ENCODE results near the gene BPIFB3. TPM values are rescaled to one million over a fixed set of nuclear protein-coding genes. Genes with fewer than 3 reads are reported as not detected.

Gene BPIFB3
- total RNA-seq, 2 donors from 2014 or later: not detected

DNA sequence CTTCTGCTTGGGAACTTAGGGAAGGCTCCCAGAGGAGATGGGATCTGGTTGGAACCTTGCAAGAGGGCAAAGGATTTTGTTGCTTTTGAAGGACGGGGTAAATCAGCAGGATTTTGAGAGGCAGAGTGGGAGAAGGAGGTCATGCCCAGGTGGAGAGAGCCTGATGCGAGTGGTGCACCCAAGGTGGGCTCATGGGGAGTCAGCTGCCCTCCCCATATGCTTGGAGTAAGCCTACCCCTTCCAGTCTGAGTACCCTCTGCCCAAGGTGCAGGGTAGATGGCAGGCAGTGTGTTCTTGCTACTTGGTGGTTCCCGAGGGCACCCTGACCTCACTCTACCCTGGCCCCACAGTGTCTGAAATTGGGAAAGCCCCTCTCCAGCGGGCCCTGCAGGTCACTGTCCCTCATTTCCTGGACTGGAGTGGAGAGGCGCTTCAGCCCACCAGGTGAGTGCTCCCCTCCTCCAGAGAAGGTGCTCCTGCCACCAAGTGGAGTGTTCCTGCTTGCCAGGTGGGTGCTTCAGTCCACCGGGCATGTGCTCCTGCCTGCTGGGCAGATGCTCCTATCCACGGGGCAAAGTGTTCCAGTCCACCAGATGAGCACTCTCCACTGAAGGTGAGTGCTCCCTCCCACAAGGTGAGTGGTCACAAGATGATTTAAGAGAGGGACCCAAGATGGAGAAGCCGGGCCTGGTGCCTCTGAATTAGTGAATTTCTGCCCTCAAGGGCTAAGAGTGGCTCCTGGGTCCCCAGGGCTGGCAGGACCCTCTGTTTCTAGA lies 42.8 kb upstream of the BPIFB3 start:
- Mint-ChIP-seq H3K27me3 (no peaks in the 10 kb centered on the region), H3K4me1 (peaks cover 5% of the 10 kb centered on the region), H3K36me3 (ENCODE audit: low read depth) (no peaks in the 10 kb centered on the region), H3K4me3 (no peak overlapping the region), H3K27ac (no peak overlapping the region)
- DNase-seq: no peak
- no peak for ATAC-seq
- H3K9me3 ChIP-seq (ENCODE audit: control insufficient read depth, low read length, poor library complexity, severe bottlenecking): no peaks in the 10 kb centered on the region

GRCh38 chr20:33012327-33013189 lies 41.1 kb upstream of the BPIFB3 start:
- no peaks in the 10 kb centered on the region for H3K36me3 Mint-ChIP-seq (ENCODE audit: low read depth)
- DNase-seq (no peak), ATAC-seq (no peak)
- peaks cover 12% of the 10 kb centered on the region for H3K4me1 Mint-ChIP-seq
- no peak overlapping the region for H3K27ac Mint-ChIP-seq
- no peak overlapping the region for H3K4me3 Mint-ChIP-seq
- no peaks in the 10 kb centered on the region for H3K9me3 ChIP-seq (ENCODE audit: control insufficient read depth, low read length, poor library complexity, severe bottlenecking)
- no peaks in the 10 kb centered on the region for H3K27me3 Mint-ChIP-seq

GRCh38 chr20:33013701-33014326 lies 39.9 kb upstream of the BPIFB3 start:
- Mint-ChIP-seq H3K4me1 (peaks cover 12% of the 10 kb centered on the region), H3K36me3 (ENCODE audit: low read depth) (no peaks in the 10 kb centered on the region), H3K27ac (no peak overlapping the region), H3K4me3 (no peak overlapping the region), H3K27me3 (no peaks in the 10 kb centered on the region)
- no peaks in the 10 kb centered on the region for H3K9me3 ChIP-seq (ENCODE audit: control insufficient read depth, low read length, poor library complexity, severe bottlenecking)
- DNase-seq (no peak), ATAC-seq (no peak)

- Mint-ChIP-seq H3K36me3 (ENCODE audit: low read depth) (no peaks in the 10 kb centered on the region), H3K4me3 (no peak overlapping the region), H3K27ac (no peak overlapping the region), H3K27me3 (no peaks in the 10 kb centered on the region), H3K4me1 (peaks cover 7% of the 10 kb centered on the region)
- ATAC-seq (no peak), DNase-seq (no peak)
- H3K9me3 ChIP-seq (ENCODE audit: control insufficient read depth, low read length, poor library complexity, severe bottlenecking): no peaks in the 10 kb centered on the region
These were observed 39.2 kb upstream of the BPIFB3 start for GRCh38 chr20:33014336-33015113.

GRCh38 chr20:33015114-33015484 lies 38.6 kb upstream of the BPIFB3 start:
- H3K36me3 Mint-ChIP-seq (ENCODE audit: low read depth): no peaks in the 10 kb centered on the region
- no peak for ATAC-seq
- no peak overlapping the region for H3K27ac Mint-ChIP-seq
- DNase-seq: no peak
- H3K9me3 ChIP-seq (ENCODE audit: control insufficient read depth, low read length, poor library complexity, severe bottlenecking): no peaks in the 10 kb centered on the region
- H3K4me3 Mint-ChIP-seq: no peak overlapping the region
- no peaks in the 10 kb centered on the region for H3K27me3 Mint-ChIP-seq
- H3K4me1 Mint-ChIP-seq: peaks cover 7% of the 10 kb centered on the region

DNA sequence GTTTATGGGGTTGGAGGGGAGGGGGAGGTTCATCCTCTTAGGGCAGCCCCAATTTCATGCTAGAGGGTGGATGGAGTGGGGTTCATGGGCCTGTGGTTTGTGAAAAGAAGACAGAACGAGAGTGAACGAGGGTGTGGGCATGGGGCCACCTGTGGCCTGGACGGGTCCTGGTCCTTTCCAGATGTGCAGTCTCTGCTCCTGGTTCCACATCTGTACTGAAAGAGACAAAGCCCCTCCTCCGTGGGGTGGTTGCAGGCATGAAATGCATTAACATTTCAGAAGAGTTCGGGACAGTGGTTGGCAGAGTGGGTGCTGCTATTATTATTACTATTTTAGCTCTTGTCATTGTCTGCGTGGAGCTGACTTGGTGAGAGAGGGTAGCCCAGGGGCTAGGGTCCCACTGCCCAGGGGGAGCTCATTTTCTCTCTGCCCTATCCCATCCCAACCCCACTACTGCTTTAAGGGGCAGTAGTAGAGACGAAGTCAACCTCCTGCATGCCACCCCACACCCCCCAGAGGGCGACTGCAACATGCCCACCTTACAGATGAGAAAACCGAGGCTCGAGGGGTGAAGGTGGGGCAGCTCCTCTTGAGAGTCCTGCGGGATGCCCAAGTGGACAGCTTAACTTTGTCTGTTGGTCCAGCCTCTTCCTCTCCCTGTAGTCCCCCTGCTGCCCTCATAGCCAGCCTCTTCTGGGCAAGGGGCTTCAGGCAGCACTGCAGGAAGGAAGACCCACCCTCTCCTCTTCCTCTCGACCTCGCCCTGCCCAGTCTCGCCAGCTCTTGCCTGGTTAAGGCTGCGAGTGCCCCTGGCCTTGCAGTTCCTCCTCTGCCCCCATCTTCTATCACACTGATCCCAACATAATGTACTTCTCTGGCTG lies 37.8 kb upstream of the BPIFB3 start:
- Mint-ChIP-seq H3K4me3 (no peak overlapping the region), H3K27me3 (no peaks in the 10 kb centered on the region), H3K27ac (peak overlapping the region; percentile 85), H3K4me1 (peaks cover 7% of the 10 kb centered on the region), H3K36me3 (ENCODE audit: low read depth) (no peaks in the 10 kb centered on the region)
- ATAC-seq: no peak
- no peak for DNase-seq
- H3K9me3 ChIP-seq (ENCODE audit: control insufficient read depth, low read length, poor library complexity, severe bottlenecking): no peaks in the 10 kb centered on the region

- peaks cover 7% of the 10 kb centered on the region for H3K4me1 Mint-ChIP-seq
- H3K4me3 Mint-ChIP-seq: peak overlapping the region; percentile 52
- H3K27ac Mint-ChIP-seq: peak overlapping the region; percentile 85
- no peak for DNase-seq
- no peaks in the 10 kb centered on the region for H3K36me3 Mint-ChIP-seq (ENCODE audit: low read depth)
- no peaks in the 10 kb centered on the region for H3K27me3 Mint-ChIP-seq
- no peaks in the 10 kb centered on the region for H3K9me3 ChIP-seq (ENCODE audit: control insufficient read depth, low read length, poor library complexity, severe bottlenecking)
- no peak for ATAC-seq
These were observed 37.1 kb upstream of the BPIFB3 start for GRCh38 chr20:33016581-33017109.

DNA sequence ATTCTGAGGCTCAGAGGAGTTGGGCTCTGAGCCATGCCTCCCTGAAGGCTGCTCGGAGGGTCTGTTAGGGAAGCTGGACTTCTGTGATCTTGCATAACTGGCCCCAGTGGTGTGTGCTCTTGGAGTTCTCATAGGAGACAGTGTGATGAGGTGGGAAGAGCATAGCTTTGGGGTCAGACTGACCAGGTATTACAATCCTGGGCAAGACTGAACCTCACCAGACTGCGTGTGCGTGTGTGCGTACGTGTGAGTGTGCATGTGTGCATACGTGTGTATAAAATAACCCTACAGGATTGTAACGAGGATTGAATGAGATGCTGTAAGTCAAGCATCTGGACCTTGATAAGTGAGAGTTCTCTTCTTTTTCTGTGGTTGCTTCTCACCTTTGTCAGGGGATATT lies 36.2 kb upstream of the BPIFB3 start:
- no peak for ATAC-seq
- Mint-ChIP-seq H3K36me3 (ENCODE audit: low read depth) (no peaks in the 10 kb centered on the region), H3K4me3 (no peak overlapping the region), H3K27me3 (no peaks in the 10 kb centered on the region), H3K27ac (no peak overlapping the region), H3K4me1 (peaks cover 7% of the 10 kb centered on the region)
- DNase-seq: no peak
- H3K9me3 ChIP-seq (ENCODE audit: control insufficient read depth, low read length, poor library complexity, severe bottlenecking): no peaks in the 10 kb centered on the region

DNA sequence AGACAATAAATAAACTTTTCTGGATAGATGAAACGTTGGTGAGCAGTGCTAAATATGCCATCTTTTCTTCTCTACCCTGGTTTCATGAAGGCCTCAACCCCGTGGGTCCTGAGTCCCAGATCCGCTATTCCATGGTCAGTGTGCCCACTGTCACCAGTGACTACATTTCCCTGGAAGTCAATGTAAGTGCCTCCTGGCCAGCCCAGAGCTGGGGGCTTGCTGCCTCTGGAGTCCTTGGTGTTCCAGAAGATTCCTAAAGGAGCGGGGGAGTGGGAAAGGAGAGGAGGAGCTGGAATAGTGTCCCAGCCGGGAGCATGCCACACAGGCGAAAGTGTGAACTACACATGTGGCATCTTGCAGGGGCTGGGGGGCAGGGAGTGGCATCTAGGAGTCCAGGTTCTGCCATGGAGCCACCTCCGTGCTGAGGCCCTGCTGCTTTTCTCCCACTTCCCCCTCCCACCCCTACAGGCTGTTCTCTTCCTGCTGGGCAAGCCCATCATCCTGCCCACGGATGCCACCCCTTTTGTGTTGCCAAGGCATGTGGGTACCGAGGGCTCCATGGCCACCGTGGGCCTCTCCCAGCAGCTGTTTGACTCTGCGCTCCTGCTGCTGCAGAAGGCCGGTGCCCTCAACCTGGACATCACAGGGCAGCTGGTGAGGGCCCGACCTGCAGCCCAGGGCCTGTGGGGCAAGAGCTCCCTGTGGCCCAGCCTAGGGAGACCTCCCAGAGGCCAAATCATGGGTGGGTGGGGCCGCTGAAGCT lies 35.4 kb upstream of the BPIFB3 start:
- Mint-ChIP-seq H3K36me3 (ENCODE audit: low read depth) (no peaks in the 10 kb centered on the region), H3K27me3 (no peaks in the 10 kb centered on the region), H3K27ac (no peak overlapping the region), H3K4me1 (peaks cover 7% of the 10 kb centered on the region), H3K4me3 (no peak overlapping the region)
- ATAC-seq: no peak
- no peaks in the 10 kb centered on the region for H3K9me3 ChIP-seq (ENCODE audit: control insufficient read depth, low read length, poor library complexity, severe bottlenecking)
- DNase-seq: no peak

GRCh38 chr20:33019465-33020277 lies 34.0 kb upstream of the BPIFB3 start:
- ATAC-seq (no peak), DNase-seq (no peak)
- no peak overlapping the region for H3K4me3 Mint-ChIP-seq
- H3K36me3 Mint-ChIP-seq (ENCODE audit: low read depth): no peaks in the 10 kb centered on the region
- H3K4me1 Mint-ChIP-seq: peaks cover 7% of the 10 kb centered on the region
- H3K27ac Mint-ChIP-seq: no peak overlapping the region
- H3K27me3 Mint-ChIP-seq: no peaks in the 10 kb centered on the region
- H3K9me3 ChIP-seq (ENCODE audit: control insufficient read depth, low read length, poor library complexity, severe bottlenecking): no peaks in the 10 kb centered on the region

Data from T-helper 17 cell (primary cell).